Cardiac muscle cell (in vitro differentiated cells and primary cell): ENCODE results near the gene DDX54. TPM values are rescaled to one million over a fixed set of nuclear protein-coding genes. Genes with fewer than 3 reads are reported as not detected.

Experiments
- DNase-seq, 2 donors: peaks; one replicate each; pipeline versions ENCODE4 v3.0.0 to v3.0.0-alpha.2; 2010 to 2017; ENCODE audit warnings: low read depth in 1 of 2, low spot score in 1 of 2
- H3K27ac ChIP-seq: fragments of 200-600 bp; sonication (generic); 2 replicates; pipeline ENCODE4 v1.5.1; 2016
- H3K27me3 ChIP-seq: fragments of 200-600 bp; sonication (generic); 2 replicates; pipeline ENCODE4 v1.6.0; 2016; ENCODE audit warnings: control low read depth
- H3K36me3 ChIP-seq: fragments of 200-600 bp; sonication (generic); 2 replicates; pipeline ENCODE4 v1.5.1; 2016; ENCODE audit warnings: control low read depth
- H3K4me1 ChIP-seq: fragments of 200-600 bp; sonication (generic); 2 replicates; pipeline ENCODE4 v1.8.1; 2017; ENCODE audit warnings: low read depth, mild to moderate bottlenecking, mixed run types
- H3K4me3 ChIP-seq: fragments of 200-600 bp; sonication (generic); 2 replicates; pipeline ENCODE4 v1.5.1; 2016; ENCODE audit warnings: mild to moderate bottlenecking
- H3K9me3 ChIP-seq: fragments of 200-600 bp; sonication (generic); 2 replicates; pipeline ENCODE4 v1.5.1; 2017; ENCODE audit warnings: low read depth, mild to moderate bottlenecking, control low read depth
- CTCF ChIP-seq: IDR thresholded peaks from 2 replicates; pipeline ENCODE4 v1.5.1; 2012; ENCODE audit warnings: low read depth, mild to moderate bottlenecking, low read length
- polyA plus RNA-seq: library from polyadenylated mRNA; unstranded; fragments of >200 nt; fragmentation: Nextera tagmentation; extraction: Ambion mirVana; gene quantifications from 2 replicates; pipeline ENCODE4 v1.2.1, GENCODE V29; 2016
- total RNA-seq: library from RNA; depleted of rRNA; stranded (reverse); fragments of >200 nt; gene quantifications from 2 replicates; pipeline ENCODE4 v1.2.3, GENCODE V29; 2016

Gene DDX54
- total and polyA plus RNA-seq, 2 experiments from 2014 or later, result 49.2 to 148 TPM

GRCh38 chr12:113135178-113136127, 49.8 kb downstream of the DDX54 start, which contains the start of gene RASAL1:
Gene RASAL1 (minus strand): TSS chr12:113135761. CDS start chr12:113135462, 299 bp downstream.
- H3K27ac ChIP-seq, result no peak within 1 kb of the TSS
- H3K27me3 ChIP-seq, result peaks cover 22% of the 10 kb centered on the region
- no peaks in the 10 kb centered on the region for H3K9me3 ChIP-seq
- H3K4me1 ChIP-seq, result no peaks in the 10 kb centered on the region
- DNase-seq, result peak in 1 of 2 donors; percentile 40
- peak; percentile 21 for TF ChIP-seq CTCF
- peak within 1 kb of the TSS; percentile 15 for H3K4me3 ChIP-seq
- H3K36me3 ChIP-seq, result no peaks in the 10 kb centered on the region

GRCh38 chr12:113134521-113134951, 50.7 kb downstream of the DDX54 start:
- Histone ChIP-seq H3K4me3 (no peak overlapping the region), H3K36me3 (no peaks in the 10 kb centered on the region), H3K27ac (no peak overlapping the region), H3K27me3 (peaks cover 22% of the 10 kb centered on the region), H3K4me1 (no peaks in the 10 kb centered on the region), H3K9me3 (no peaks in the 10 kb centered on the region)
- no peak for TF ChIP-seq CTCF
- DNase-seq, result no peak

- Histone ChIP-seq H3K27me3 (peaks cover 22% of the 10 kb centered on the region), H3K36me3 (no peaks in the 10 kb centered on the region), H3K4me3 (no peak overlapping the region), H3K9me3 (no peaks in the 10 kb centered on the region), H3K27ac (no peak overlapping the region), H3K4me1 (no peaks in the 10 kb centered on the region)
- TF ChIP-seq CTCF, result no peak
- no peak for DNase-seq
These were observed 51.2 kb downstream of the DDX54 start for GRCh38 chr12:113134071-113134470.

GRCh38 chr12:113133666-113134065, 51.6 kb downstream of the DDX54 start:
- no peak for TF ChIP-seq CTCF
- H3K27me3 ChIP-seq, result peaks cover 22% of the 10 kb centered on the region
- DNase-seq, result no peak
- no peaks in the 10 kb centered on the region for H3K4me1 ChIP-seq
- no peak overlapping the region for H3K4me3 ChIP-seq
- no peak overlapping the region for H3K27ac ChIP-seq
- no peaks in the 10 kb centered on the region for H3K9me3 ChIP-seq
- H3K36me3 ChIP-seq, result no peaks in the 10 kb centered on the region

- Histone ChIP-seq H3K36me3 (no peaks in the 10 kb centered on the region), H3K27me3 (peaks cover 22% of the 10 kb centered on the region), H3K4me3 (no peak overlapping the region), H3K9me3 (no peaks in the 10 kb centered on the region), H3K27ac (no peak overlapping the region), H3K4me1 (no peaks in the 10 kb centered on the region)
- no peak for TF ChIP-seq CTCF
- DNase-seq, result no peak
These were observed 52.2 kb downstream of the DDX54 start for GRCh38 chr12:113133036-113133435.
